GM21576 (cell line): ENCODE data around the gene BRD3OS.

Source experiments
- ATAC-seq: cut with Tn5 transposase; IDR thresholded peaks from one replicate; pipeline ENCODE4 v1.9.1; 2021; ENCODE audit warnings: mild to moderate bottlenecking, moderate library complexity; ENCODE audit not compliant: unreplicated experiment

BRD3OS gene

DNA sequence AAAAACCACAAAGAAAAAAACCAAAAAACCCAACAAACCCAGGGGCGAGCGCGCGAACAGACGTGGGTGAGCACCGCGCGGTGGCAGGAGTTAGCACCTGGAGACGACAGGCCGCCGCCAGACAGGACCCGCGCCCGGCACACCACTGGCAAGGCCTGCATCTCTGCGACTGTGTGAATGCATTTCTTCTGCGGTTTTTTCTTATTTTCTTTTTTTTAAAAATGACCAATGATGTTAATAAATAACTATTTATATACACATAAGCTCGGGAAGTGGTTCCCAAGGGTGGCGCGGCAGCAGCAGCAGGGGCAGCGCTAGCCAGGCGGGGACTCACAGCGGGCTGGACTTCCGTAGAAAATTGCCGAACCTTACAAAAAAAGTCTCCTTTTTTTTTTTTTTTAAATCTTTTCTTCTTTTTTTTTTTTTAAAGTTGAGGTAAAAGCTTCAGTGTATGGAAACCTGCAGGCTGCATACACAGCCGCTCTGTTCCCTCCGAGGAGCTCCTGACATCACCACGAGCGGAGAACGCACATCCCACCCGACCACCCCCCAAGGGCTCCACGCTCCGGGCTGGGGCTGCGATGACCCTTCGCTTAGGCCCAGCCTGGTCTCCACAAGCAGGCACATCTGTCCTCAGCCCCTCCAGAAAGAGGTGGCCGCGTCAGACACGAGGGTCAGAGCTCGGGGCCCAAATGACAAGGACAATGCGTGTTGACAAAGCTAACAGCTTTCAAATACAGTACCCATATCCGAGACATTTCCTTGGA lies 7.4 kb downstream of the BRD3OS start:
- ATAC-seq = no peak

DNA sequence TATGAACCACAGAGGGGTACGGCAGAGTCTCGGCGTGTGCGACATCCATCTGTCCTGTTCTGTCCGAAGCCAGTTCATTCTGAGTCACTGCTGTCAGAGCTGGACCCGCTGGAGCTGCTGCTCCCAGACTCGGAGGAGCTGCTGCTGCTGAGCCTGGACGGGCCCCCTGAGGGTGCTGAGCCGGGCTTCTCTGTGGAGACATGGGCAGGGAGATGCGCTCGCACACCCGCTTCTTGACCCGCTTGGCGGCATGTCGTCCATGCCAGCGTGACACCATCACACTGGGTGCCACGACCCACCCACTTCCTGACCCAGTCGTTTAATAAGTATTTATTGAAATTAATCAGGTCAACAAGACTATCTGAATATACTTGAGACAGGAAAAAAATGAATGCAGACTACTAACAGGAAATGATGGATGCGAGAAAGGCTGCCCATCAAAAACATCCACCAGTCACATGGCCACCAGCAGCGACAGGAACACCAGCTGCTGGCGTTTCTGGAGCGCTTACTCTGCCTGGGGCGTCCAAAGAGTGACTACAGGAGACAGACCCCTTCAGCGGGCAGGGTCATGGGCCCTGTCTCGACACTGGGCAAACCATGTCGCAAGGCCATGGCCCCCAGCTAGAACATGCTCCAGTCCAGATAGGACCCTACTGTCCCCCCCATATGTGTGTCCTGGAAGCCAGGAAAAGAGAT lies 8.4 kb downstream of the BRD3OS start:
- no peak for ATAC-seq

GRCh38 chr9:134034215-134035040 lies 9.1 kb downstream of the BRD3OS start:
- ATAC-seq = no peak

- no peak for ATAC-seq
Measured at GRCh38 chr9:134035041-134036039, 10.1 kb downstream of the BRD3OS start.

GRCh38 chr9:134036130-134036529 lies 10.8 kb downstream of the BRD3OS start:
- ATAC-seq = no peak

GRCh38 chr9:134037641-134038040 lies 12.4 kb downstream of the BRD3OS start:
- ATAC-seq = no peak

- no peak for ATAC-seq
Measured at GRCh38 chr9:134039386-134040175, 14.3 kb downstream of the BRD3OS start.

DNA sequence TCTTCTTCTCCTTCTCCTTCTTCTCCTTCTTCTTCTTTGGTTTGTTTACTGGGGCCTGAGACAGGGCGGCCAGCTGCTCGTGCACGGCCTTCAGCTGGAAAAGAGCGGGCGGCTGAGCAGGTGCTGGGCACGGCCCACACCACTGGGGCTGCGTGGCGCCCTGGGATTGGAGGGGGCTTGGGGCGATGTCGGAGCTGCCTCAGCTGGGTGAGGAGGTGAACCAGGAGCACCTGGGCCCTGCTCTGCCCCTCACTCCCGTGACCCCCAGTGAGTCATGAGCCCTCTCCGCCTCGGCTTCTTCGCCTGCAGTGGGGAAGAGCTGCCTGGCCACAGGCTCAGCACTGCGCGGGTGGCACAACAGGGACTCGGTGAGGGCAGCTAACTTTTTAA lies 14.9 kb downstream of the BRD3OS start:
- ATAC-seq = no peak

GRCh38 chr9:134040781-134041648 lies 15.7 kb downstream of the BRD3OS start:
- ATAC-seq = no peak

GRCh38 chr9:134041649-134041962 lies 16.3 kb downstream of the BRD3OS start:
- ATAC-seq = no peak

DNA sequence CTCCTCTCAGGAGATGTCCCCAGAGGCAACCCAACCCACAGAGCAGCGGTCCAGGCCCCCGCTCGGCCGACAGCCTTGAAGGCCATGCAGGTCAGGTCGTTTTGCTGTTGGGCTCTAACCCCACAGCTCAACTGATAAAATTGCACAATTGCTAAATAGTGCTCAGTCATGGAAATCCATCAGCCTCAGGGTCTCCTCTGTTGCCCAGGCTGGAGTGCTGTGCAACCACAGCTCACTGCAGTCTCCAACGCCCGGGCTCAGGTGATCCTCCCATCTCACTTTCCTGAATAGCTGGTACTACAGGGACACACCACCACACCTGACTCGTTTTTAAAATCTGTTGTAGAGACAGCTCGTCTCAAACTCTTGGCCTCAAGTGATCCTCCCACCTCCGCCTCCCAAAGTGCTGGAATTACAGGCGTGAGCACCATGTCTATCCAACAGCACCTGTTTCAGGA lies 18.3 kb downstream of the BRD3OS start:
- no peak for ATAC-seq

GRCh38 chr9:134044944-134045343 lies 19.7 kb downstream of the BRD3OS start:
- no peak for ATAC-seq

DNA sequence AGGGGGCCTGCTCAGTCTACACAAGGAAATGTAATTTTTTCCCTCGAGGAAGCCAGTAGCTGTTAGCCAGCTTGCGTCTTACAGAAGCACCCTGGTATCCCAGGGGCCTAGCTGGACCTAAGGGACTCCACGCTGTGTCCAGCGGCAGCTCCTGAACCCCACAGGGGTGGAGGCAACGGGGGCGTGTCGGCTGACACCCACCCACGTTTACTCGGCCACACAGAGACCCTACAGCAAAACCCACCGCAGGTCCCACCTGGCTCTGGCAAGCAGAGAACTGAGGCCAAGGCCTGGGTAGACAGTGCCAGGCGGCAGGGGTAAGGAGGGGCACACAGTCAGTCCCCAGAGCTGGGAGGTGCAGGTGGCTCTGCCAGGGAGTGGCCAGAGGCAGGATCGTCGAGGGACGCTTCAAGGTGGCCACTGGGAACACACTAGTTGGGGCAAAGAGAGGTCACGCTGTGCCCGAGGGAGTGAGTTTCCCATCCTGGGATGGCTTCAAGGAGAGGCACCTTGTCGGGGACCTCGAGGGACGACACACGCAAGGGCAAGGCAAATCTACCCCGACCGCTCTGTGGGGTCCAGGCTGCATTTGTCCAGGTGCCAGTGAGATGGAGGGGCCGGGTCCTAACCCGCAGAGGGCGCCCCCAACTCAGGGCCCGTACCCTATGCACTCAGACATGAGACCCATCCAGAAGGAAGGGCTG lies 20.7 kb downstream of the BRD3OS start:
- no peak for ATAC-seq

DNA sequence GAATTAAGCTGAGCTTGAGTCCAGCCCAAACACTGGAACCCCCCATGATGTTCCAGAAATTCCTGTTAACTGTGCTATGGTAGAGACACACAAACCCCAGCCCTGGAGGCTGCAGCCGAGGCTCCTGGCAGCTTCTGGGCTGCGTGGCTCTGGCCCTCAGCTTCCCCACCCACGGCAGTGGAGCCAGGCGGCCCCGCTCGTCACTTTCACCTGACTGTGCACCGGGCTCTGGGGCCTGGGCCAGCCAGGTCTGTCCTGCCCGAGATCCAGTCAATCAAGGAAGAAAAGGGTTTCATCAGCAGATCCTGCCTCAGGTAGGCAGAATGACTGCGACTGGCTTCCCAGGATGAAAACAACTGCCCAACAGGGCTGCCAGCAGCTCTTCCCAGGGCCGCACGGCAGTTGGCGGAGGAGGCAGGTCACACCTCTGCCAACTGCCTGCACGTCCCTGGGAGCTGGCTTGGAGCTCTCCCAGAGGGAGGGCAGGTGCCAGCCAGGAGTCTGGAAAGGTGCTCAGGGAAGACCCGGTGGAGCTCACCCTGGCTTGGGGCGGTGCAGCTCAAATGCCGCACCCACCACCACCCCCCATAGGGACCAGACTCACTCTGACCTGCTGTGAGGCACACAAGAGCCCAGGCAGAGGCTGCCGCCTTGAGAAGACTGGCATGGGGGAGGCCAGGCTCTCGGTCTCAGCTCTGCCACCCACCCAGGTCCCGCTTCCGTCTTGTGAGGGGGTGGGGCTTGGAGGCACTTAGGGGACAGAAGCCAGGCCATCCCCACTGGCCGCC lies 21.8 kb downstream of the BRD3OS start:
- no peak for ATAC-seq

GRCh38 chr9:134047868-134048581 lies 22.7 kb downstream of the BRD3OS start:
- no peak for ATAC-seq

GRCh38 chr9:134048582-134048968 lies 23.3 kb downstream of the BRD3OS start:
- no peak for ATAC-seq

- no peak for ATAC-seq
Measured at GRCh38 chr9:134049236-134049635, 24.0 kb downstream of the BRD3OS start.
